ENCODE measurements around the gene ANTKMT. TPM values are rescaled to one million over a fixed set of nuclear protein-coding genes. Genes with fewer than 3 reads are reported as not detected.
"Not testable (repeated sequence)": the region's sequence is repeated elsewhere in the genome, so short reads cannot be mapped to it uniquely, and the experiment has no call there.

ANTKMT gene
- total RNA-seq, 1 experiment from 2014 or later, result 93.6 TPM

- peaks cover 48% of the 10 kb centered on the region for H3K4me1 ChIP-seq (ENCODE audit: control insufficient read depth, insufficient read depth, low read length)
- in situ Hi-C loops (cut with HindIII; ENCODE audit: low pct_unique_long_range_greater_than_20kb, low sequenced_read_pairs); H3K36me3 ChIP-seq (ENCODE audit: control insufficient read depth, insufficient read depth, low read length); H3K9me3 ChIP-seq (ENCODE audit: control insufficient read depth, insufficient read depth, low read depth, low read length); BruUV-seq (replicated peaks); intact Hi-C loops (cut with micrococcal nuclease; ENCODE audit: unreplicated experiment); H3K4me3 ChIP-seq (ENCODE audit: low read depth in 2 of 2, low read length in 2 of 2); H3K27me3 ChIP-seq (ENCODE audit: control insufficient read depth, insufficient read depth, low read length): not testable (repeated sequence)
- TF ChIP-seq POLR2AphosphoS5 (IDR thresholded peaks at IDR 0.05; ENCODE audit: low read depth, low read length), result peak; percentile 57; the same call in 1 of the 2 replicates
- TF ChIP-seq, protein P1, sequence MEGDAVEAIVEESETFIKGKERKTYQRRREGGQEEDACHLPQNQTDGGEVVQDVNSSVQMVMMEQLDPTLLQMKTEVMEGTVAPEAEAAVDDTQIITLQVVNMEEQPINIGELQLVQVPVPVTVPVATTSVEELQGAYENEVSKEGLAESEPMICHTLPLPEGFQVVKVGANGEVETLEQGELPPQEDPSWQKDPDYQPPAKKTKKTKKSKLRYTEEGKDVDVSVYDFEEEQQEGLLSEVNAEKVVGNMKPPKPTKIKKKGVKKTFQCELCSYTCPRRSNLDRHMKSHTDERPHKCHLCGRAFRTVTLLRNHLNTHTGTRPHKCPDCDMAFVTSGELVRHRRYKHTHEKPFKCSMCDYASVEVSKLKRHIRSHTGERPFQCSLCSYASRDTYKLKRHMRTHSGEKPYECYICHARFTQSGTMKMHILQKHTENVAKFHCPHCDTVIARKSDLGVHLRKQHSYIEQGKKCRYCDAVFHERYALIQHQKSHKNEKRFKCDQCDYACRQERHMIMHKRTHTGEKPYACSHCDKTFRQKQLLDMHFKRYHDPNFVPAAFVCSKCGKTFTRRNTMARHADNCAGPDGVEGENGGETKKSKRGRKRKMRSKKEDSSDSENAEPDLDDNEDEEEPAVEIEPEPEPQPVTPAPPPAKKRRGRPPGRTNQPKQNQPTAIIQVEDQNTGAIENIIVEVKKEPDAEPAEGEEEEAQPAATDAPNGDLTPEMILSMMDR (IDR thresholded peaks at IDR 0.05), result peak; percentile 89
- peak; percentile 99 for DNase-seq (ENCODE audit: low read depth, low spot score)
- peak overlapping the region; percentile 60 for H3K27ac ChIP-seq (ENCODE audit: low read length)
- ATAC-seq, result peak; percentile 59
- POLR2A ChIA-PET, result interaction anchor here (0.5 to 1.2 kb wide), 2 partner anchors 9 to 268 kb away, joined by 5 to 8 read pairs; partner anchors contain the start of gene SOX8
- CTCF ChIA-PET, result interaction anchor here (0.8 to 1.6 kb wide), 4 partner anchors 8 to 72 kb away, joined by 3 to 7 read pairs (median 6); partner anchors contain the start of gene ANTKMT
These were observed 8.2 kb upstream of the ANTKMT start for GRCh38 chr16:712740-713250.

GRCh38 chr16:714079-714478 is 6.9 kb upstream of the ANTKMT start:
- peak overlapping the region; percentile 37 to 58 for H3K4me3 ChIP-seq (ENCODE audit: low read depth in 2 of 2, low read length in 2 of 2)
- H3K4me1 ChIP-seq (ENCODE audit: control insufficient read depth, insufficient read depth, low read length), result peaks cover 61% of the 10 kb centered on the region
- H3K27ac ChIP-seq (ENCODE audit: low read length), result peak overlapping the region; percentile 94
- TF ChIP-seq TCF7L2 (IDR thresholded peaks at IDR 0.05; ENCODE audit: low read depth, low read length), result no peak
- TF ChIP-seq SIN3A (IDR thresholded peaks at IDR 0.05; ENCODE audit: borderline replicate concordance, insufficient read depth, low read depth, low read length), result no peak
- TF ChIP-seq POLR2AphosphoS5 (IDR thresholded peaks at IDR 0.05; ENCODE audit: low read depth, low read length), result no peak
- TF ChIP-seq, protein P1 (IDR thresholded peaks at IDR 0.05), result no peak
- TF ChIP-seq, protein P2, sequence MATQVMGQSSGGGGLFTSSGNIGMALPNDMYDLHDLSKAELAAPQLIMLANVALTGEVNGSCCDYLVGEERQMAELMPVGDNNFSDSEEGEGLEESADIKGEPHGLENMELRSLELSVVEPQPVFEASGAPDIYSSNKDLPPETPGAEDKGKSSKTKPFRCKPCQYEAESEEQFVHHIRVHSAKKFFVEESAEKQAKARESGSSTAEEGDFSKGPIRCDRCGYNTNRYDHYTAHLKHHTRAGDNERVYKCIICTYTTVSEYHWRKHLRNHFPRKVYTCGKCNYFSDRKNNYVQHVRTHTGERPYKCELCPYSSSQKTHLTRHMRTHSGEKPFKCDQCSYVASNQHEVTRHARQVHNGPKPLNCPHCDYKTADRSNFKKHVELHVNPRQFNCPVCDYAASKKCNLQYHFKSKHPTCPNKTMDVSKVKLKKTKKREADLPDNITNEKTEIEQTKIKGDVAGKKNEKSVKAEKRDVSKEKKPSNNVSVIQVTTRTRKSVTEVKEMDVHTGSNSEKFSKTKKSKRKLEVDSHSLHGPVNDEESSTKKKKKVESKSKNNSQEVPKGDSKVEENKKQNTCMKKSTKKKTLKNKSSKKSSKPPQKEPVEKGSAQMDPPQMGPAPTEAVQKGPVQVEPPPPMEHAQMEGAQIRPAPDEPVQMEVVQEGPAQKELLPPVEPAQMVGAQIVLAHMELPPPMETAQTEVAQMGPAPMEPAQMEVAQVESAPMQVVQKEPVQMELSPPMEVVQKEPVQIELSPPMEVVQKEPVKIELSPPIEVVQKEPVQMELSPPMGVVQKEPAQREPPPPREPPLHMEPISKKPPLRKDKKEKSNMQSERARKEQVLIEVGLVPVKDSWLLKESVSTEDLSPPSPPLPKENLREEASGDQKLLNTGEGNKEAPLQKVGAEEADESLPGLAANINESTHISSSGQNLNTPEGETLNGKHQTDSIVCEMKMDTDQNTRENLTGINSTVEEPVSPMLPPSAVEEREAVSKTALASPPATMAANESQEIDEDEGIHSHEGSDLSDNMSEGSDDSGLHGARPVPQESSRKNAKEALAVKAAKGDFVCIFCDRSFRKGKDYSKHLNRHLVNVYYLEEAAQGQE (IDR thresholded peaks at IDR 0.05; ENCODE audit: insufficient read depth in 1 of 2, low read depth in 2 of 2, low read length in 1 of 2), result no peak
- DNase-seq (ENCODE audit: low read depth, low spot score) (no peak), ATAC-seq (peak; percentile 6)
- intact Hi-C loops (cut with micrococcal nuclease; ENCODE audit: unreplicated experiment) (no loop called here), in situ Hi-C loops (cut with HindIII; ENCODE audit: low pct_unique_long_range_greater_than_20kb, low sequenced_read_pairs) (no loop called here)
- no peaks in the 10 kb centered on the region for H3K9me3 ChIP-seq (ENCODE audit: control insufficient read depth, insufficient read depth, low read depth, low read length)
- H3K36me3 ChIP-seq (ENCODE audit: control insufficient read depth, insufficient read depth, low read length), result no peaks in the 10 kb centered on the region; the same call in 1 of the 2 replicates
- ChIA-PET CTCF (no interaction called here), POLR2A (interaction anchor here (0.8 kb wide), 1 partner anchor 10 kb away, joined by 3 read pairs; no protein-coding TSS in a partner anchor)
- no TSS peak for BruUV-seq (replicated peaks)
- no peaks in the 10 kb centered on the region for H3K27me3 ChIP-seq (ENCODE audit: control insufficient read depth, insufficient read depth, low read length)

Measured in Panc1 (cell line).